HepG2 (cell line): ENCODE results near the gene ZCCHC4. TPM values are rescaled to one million over a fixed set of nuclear protein-coding genes. Genes with fewer than 3 reads are reported as not detected.

Experiments used
- ATAC-seq: fragments of 200-7000 bp; cut with Tn5 transposase; 3 replicates; pipeline ENCODE4 v1.9.1; 2020; ENCODE audit warnings: mild to moderate bottlenecking, moderate library complexity
- BruUV-seq: library from RNA; stranded (reverse); fragments of 400-500 nt; replicated peaks from 2 replicates; lab custom pipeline; 2021; lab: Mats Ljungman, UMichigan
- CTCF ChIA-PET: fragments of 300-600 bp; formaldehyde crosslinking; extraction: SDS; loops from one replicate; lab custom pipeline; 2021; ENCODE audit warnings: low total read pairs, inconsistent platforms, low intra/inter-chr PET ratio; lab: Yijun Ruan, JAX
- POLR2A ChIA-PET: fragments of 350-600 bp; sonication (Branson Sonifier 250); formaldehyde crosslinking; loops from one replicate; lab custom pipeline; 2020; ENCODE audit warnings: antibody characterized with exemption, inconsistent platforms; lab: Yijun Ruan, JAX
- DNase-seq: peaks from one replicate; pipeline ENCODE4 v3.0.0-alpha.2; 2015; ENCODE audit warnings: low spot score
- FAIRE-seq: peaks from 3 replicates; lab custom pipeline; 2011; peaks lifted over from hg19 to GRCh38; lab: Jason Lieb, UNC
- H2AFZ ChIP-seq: one replicate; pipeline ENCODE4 v1.6.1; 2011; ENCODE audit warnings: low read length, inconsistent platforms
- H3K27ac ChIP-seq: fragments of 300-600 bp; 3 replicates; pipeline ENCODE4 v1.8.0; 2011; ENCODE audit warnings: mixed run types, mild to moderate bottlenecking, mixed read lengths, low read length, inconsistent platforms; ENCODE audit not compliant: insufficient read depth; ENCODE audit errors: extremely low read length
- H3K27me3 ChIP-seq, 2 experiments: fragments of 200-600 bp in 1 of 2; 2 replicates in 1 of 2; 3 replicates in 1 of 2; pipeline versions ENCODE4 v1.6.0 to v1.8.0; 2011; ENCODE audit warnings: low read length in 2 of 2, mild to moderate bottlenecking in 2 of 2, moderate library complexity in 2 of 2, inconsistent platforms in 1 of 2; ENCODE audit not compliant: insufficient read depth in 2 of 2, control insufficient read depth in 1 of 2
- H3K36me3 ChIP-seq, 2 experiments: fragments of 200-600 bp in 1 of 2; replicated peaks in 1 of 2; 2 replicates in 1 of 2; 3 replicates in 1 of 2; pipeline versions ENCODE4 v1.5.1 to v1.8.0; 2011; ENCODE audit warnings: low read length in 2 of 2, inconsistent platforms in 1 of 2; ENCODE audit not compliant: insufficient read depth in 2 of 2, control insufficient read depth in 1 of 2
- H3K4me1 ChIP-seq: 2 replicates; pipeline ENCODE4 v1.5.1; 2012; ENCODE audit warnings: low read length, inconsistent platforms; ENCODE audit not compliant: insufficient read depth
- H3K4me2 ChIP-seq: 2 replicates; pipeline ENCODE4 v1.6.0; 2011; ENCODE audit warnings: low read depth, low read length, inconsistent platforms
- H3K4me3 ChIP-seq, 3 experiments: fragments of 200-600 bp in 1 of 3; sonication (generic), shearing (Covaris generic) in 1 of 3; replicated peaks in 1 of 3; 2 replicates each; pipeline ENCODE4 v1.5.1; 2011 to 2016; ENCODE audit warnings: low read length in 3 of 3, inconsistent platforms in 2 of 3, low read depth in 2 of 3, mild to moderate bottlenecking in 2 of 3, control low read depth in 1 of 3, mixed read lengths in 1 of 3; ENCODE audit not compliant: insufficient read depth in 1 of 3
- H3K79me2 ChIP-seq: one replicate; pipeline ENCODE4 v1.6.1; 2011; ENCODE audit warnings: low read length, inconsistent platforms; ENCODE audit not compliant: insufficient read depth
- H3K9ac ChIP-seq: 2 replicates; pipeline ENCODE4 v1.6.0; 2011; ENCODE audit warnings: mild to moderate bottlenecking, low read depth, low read length, inconsistent platforms; ENCODE audit not compliant: insufficient read depth
- H3K9me3 ChIP-seq: 2 replicates; pipeline ENCODE4 v1.5.1; 2012; ENCODE audit warnings: mild to moderate bottlenecking, low read length
- H4K20me1 ChIP-seq: 2 replicates; pipeline ENCODE4 v1.6.0; 2011; ENCODE audit warnings: inconsistent platforms, mild to moderate bottlenecking, low read length, moderate library complexity; ENCODE audit not compliant: insufficient read depth
- CBX2 ChIP-seq, 2 experiments: fragments of 200-600 bp in 1 of 2; sonication (generic); formaldehyde crosslinking in 1 of 2; IDR thresholded peaks; 2 replicates each; pipeline versions ENCODE4 v1.7.0 to v1.8.1; 2018 to 2022; ENCODE audit warnings: low read depth in 2 of 2, low read length in 1 of 2, mild to moderate bottlenecking in 1 of 2, missing genetic modification reagents in 1 of 2
- NCOA5 ChIP-seq: sonication (generic); formaldehyde crosslinking; IDR thresholded peaks from 2 replicates; pipeline ENCODE4 v1.4.0; 2020; ENCODE audit warnings: missing genetic modification reagents
- NR2F2 ChIP-seq: IDR thresholded peaks from 2 replicates; pipeline ENCODE4 v1.6.1; 2012; ENCODE audit warnings: low read depth, inconsistent platforms, borderline replicate concordance
- POLR2AphosphoS2 ChIP-seq: IDR thresholded peaks from 2 replicates; pipeline ENCODE4 v1.6.1; 2011; ENCODE audit warnings: low read depth, low read length, improper control_type of control experiment
- SOX6 ChIP-seq, 2 experiments: fragments of 450-650 bp in 1 of 2; sonication (generic) in 1 of 2; formaldehyde crosslinking in 1 of 2; IDR thresholded peaks; 2 replicates each; pipeline versions ENCODE4 v1.4.0 to v1.6.1; 2017 to 2020; ENCODE audit warnings: antibody characterized with exemption in 1 of 2, mild to moderate bottlenecking in 1 of 2, missing genetic modification reagents in 1 of 2
- SUZ12 ChIP-seq: fragments of 150-350 bp; IDR thresholded peaks from 2 replicates; pipeline ENCODE4 v1.6.1; 2014; ENCODE audit warnings: low read depth, low read length
- ZNF558 ChIP-seq: sonication (generic); formaldehyde crosslinking; IDR thresholded peaks from 2 replicates; pipeline ENCODE4 v1.9.0; 2022; ENCODE audit warnings: mild to moderate bottlenecking, missing genetic modification reagents, borderline replicate concordance
- WGBS: methylation state at CpG from one replicate; pipeline ENCODE4 v1.1.6; 2017; ENCODE audit warnings: low lambda C conversion rate; 5-methylcytosine and 5-hydroxymethylcytosine counted together
- in situ Hi-C: cut with HindIII; loops from 2 replicates; pipeline ENCODE4 v1.10.0; 2017; ENCODE audit warnings: low pct_unique_long_range_greater_than_20kb; ENCODE audit not compliant: extremely low pct_ligation_motif_present
- intact Hi-C: fragments of 100-400 bp; cut with micrococcal nuclease; formaldehyde crosslinking; loops from one replicate; pipeline ENCODE4 v1.10.0; 2022; ENCODE audit not compliant: unreplicated experiment
- polyA plus RNA-seq, 8 experiments: library from polyadenylated mRNA; depleted of rRNA in 3 of 8; stranded (reverse) in 7 of 8; unstranded in 1 of 8; fragments of >200 nt; fragmentation: Illumina TruSeq in 4 of 8; extraction: Trizol in 4 of 8; gene quantifications; 2 replicates each; pipeline versions ENCODE4 v1.2.1 to v1.2.3, GENCODE V29; 2011 to 2016; ENCODE audit warnings: low read depth in 4 of 8, missing spikeins in 1 of 8, mixed read lengths in 1 of 8; ENCODE audit not compliant: insufficient read depth in 1 of 8
- total RNA-seq, 5 experiments: library from RNA; depleted of rRNA; stranded (reverse); fragments of >200 nt; fragmentation: Illumina TruSeq; extraction: Trizol; gene quantifications; 2 replicates each; pipeline ENCODE4 v1.2.3, GENCODE V29; 2016; ENCODE audit warnings: low read depth in 1 of 5
- TF ChIP-seq, protein P1 (sequence below): sonication (generic); formaldehyde crosslinking; IDR thresholded peaks from 2 replicates; pipeline ENCODE4 v1.5.0; 2020; ENCODE audit warnings: mild to moderate bottlenecking, missing genetic modification reagents
- TF ChIP-seq, protein P2 (sequence below): IDR thresholded peaks from 2 replicates; pipeline ENCODE4 v1.6.1; 2012; ENCODE audit warnings: low read depth, low read length, improper control_type of control experiment

The ZCCHC4 gene
- total and polyA plus RNA-seq, 2 of the 13 experiments (the other 11 are each of a cell fraction or from before 2014, with no cell fraction given): 13.2 to 15.0 TPM

DNA sequence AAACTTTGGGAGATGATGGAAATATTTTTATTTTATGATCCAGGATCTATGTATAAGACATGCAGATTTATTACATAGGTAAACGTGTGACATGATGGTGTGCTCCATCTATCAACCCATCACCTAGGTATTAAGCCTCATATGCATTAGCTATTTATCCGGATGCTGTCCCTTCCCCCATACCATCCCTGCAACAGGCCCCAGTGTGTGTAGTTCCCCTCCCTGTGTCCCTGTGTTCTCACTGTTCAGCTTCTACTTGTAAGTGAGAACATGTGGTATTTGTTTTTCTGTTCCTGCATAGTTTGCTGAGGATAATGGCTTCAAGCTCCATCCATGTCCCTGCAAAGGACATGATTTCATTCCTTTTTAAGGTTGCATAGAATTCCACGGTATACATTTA is 28.1 kb upstream of the ZCCHC4 start:
- no TSS peak for BruUV-seq
- WGBS: 47% methylated on average over 3 of the region's 3 CpGs
- Histone ChIP-seq H3K27ac (no peak overlapping the region), H3K9me3 (no peaks in the 10 kb centered on the region; the same call in 1 of the 2 replicates), H3K79me2 (no peaks in the 10 kb centered on the region), H3K4me1 (peaks cover 26% of the 10 kb centered on the region)
- CTCF ChIA-PET: no interaction called here
- FAIRE-seq: no peak
- intact Hi-C loops (no loop called here), in situ Hi-C loops (no loop called here)
- TF ChIP-seq SUZ12: no peak
- TF ChIP-seq POLR2AphosphoS2: no peak
- no peak for TF ChIP-seq ZNF558 (CRISPR knock-in tag)
- TF ChIP-seq CBX2 (IDR thresholded peaks at IDR 0.05; ENCODE audit: low read depth, low read length): no peak
- TF ChIP-seq CBX2 (CRISPR knock-in tag; IDR thresholded peaks at IDR 0.05; ENCODE audit: low read depth): no peak
- TF ChIP-seq, protein P1, sequence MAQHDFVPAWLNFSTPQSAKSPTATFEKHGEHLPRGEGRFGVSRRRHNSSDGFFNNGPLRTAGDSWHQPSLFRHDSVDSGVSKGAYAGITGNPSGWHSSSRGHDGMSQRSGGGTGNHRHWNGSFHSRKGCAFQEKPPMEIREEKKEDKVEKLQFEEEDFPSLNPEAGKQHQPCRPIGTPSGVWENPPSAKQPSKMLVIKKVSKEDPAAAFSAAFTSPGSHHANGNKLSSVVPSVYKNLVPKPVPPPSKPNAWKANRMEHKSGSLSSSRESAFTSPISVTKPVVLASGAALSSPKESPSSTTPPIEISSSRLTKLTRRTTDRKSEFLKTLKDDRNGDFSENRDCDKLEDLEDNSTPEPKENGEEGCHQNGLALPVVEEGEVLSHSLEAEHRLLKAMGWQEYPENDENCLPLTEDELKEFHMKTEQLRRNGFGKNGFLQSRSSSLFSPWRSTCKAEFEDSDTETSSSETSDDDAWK: no peak
- no peak for TF ChIP-seq NR2F2
- TF ChIP-seq NCOA5: no peak
- TF ChIP-seq, protein P2, sequence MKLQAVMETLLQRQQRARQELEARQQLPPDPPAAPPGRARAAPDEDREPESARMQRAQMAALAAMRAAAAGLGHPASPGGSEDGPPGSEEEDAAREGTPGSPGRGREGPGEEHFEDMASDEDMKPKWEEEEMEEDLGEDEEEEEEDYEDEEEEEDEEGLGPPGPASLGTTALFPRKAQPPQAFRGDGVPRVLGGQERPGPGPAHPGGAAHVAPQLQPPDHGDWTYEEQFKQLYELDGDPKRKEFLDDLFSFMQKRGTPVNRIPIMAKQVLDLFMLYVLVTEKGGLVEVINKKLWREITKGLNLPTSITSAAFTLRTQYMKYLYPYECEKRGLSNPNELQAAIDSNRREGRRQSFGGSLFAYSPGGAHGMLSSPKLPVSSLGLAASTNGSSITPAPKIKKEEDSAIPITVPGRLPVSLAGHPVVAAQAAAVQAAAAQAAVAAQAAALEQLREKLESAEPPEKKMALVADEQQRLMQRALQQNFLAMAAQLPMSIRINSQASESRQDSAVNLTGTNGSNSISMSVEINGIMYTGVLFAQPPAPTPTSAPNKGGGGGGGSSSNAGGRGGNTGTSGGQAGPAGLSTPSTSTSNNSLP: no peak
- TF ChIP-seq SOX6 (IDR thresholded peaks at IDR 0.05): no peak
- TF ChIP-seq SOX6 (CRISPR knock-in tag; IDR thresholded peaks at IDR 0.05): no peak
- TF ChIP-seq, all 625 proteins: peak for 0
- ATAC-seq: peak; percentile 62
- no peaks in the 10 kb centered on the region for H3K27me3 ChIP-seq
- POLR2A ChIA-PET: no interaction called here
- H3K36me3 ChIP-seq: no peaks in the 10 kb centered on the region
- no peak overlapping the region for H3K4me3 ChIP-seq
- no peak overlapping the region for H3K9ac ChIP-seq
- DNase-seq: no peak
- H2AFZ ChIP-seq: no peak overlapping the region
- H3K4me2 ChIP-seq: no peak overlapping the region
- H4K20me1 ChIP-seq: no peaks in the 10 kb centered on the region
